Stimulated activated CD8-positive, alpha-beta memory T cell treated with anti-CD3 and anti-CD28 coated beads, Interleukin-4, amount 100 ng/mL, for 1 hour (primary cell): ENCODE data around the gene IL12B.
"Not testable (repeated sequence)": the region's sequence is repeated elsewhere in the genome, so short reads cannot be mapped to it uniquely, and the experiment has no call there.

Experiments
- DNase-seq, 2 donors: peaks; one replicate each; pipeline ENCODE4 v3.0.0-alpha.2; 2020; ENCODE audit warnings: low read depth in 2 of 2, low spot score in 1 of 2

IL12B gene

DNA sequence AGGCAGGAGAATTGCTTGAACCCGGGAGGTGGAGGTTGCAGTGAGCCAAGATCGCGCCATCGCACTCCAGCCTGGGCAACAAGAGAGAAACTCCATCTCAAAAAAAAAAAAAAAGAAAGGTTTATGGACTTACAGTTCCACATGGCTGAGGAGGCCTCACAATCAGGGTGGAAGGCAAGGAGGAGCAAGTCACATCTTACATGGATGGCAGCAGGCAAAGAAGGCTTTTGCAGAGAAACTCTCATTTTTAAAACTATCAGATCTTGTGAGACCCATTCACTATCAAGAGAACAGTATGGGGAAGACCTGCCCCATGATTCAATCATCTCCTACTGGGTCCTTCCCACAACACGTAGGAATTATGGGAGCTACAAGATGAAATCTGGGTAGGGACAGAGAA lies 33.0 kb downstream of the IL12B start:
- not testable (repeated sequence) for DNase-seq

DNA sequence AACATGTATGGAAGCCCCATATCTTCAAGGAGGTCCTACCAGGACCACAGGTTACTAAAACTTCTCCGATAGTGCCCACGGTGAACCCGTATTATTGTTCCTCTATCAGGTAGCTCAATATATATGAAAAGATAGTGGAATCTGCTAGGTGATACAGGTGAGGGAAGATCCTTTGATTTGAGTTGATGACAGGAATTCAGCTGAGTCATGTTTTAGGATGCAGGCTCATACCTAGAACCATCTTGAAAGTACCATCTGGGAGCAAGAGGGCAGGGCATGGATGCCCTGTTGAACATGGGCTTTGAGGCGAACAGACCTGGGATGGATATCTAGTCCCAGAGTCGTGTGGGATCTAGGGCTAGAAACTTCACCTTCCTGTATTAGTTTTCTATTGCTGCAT lies 35.4 kb downstream of the IL12B start:
- no peak for DNase-seq

DNA sequence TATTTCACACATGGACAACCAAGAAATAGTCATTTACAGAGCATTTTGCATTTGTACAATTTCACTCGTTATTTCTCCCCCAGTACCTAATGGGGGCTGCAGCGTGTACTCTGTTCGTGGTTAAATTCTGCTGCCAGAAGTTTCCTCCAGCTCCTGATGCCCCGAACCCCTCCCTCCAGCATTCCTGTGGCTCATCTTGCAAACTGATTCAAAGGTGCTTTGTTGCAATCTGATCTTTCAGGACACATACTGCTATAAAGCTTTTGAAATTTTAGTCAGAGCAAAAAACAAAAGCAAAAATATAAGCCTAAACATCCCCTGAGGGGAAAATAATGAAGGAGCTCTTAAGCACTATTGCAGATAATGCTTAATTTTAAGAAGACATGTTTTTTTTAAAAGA lies 39.5 kb downstream of the IL12B start:
- DNase-seq = no peak

DNA sequence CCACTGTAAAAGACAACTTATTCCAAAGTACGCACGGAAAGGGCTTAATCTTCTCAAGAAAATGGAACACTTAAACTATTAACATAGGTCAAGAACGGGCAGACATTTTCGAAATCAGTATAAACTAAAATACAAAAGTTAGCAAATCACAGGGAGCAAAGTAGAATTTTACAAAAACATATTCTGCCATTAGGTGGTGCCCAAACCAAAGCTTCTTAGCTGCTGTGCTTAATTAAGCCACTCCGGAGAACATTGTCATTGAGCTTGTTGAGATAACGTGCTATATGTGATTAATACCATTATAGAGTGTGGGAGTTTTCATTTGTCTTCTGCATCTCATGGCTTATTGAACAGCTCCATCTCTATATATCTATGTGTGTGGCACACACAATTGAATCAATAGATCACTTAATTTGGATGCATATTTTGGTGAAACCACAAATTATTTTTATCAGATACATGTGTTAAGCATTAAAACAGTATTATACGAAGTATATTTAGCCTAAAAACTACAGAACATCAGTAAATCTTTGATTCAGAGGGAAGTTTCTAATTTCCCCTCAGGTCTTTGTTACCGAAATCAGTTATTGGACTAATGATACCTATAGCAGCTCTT lies 43.8 kb downstream of the IL12B start:
- no peak for DNase-seq

DNA sequence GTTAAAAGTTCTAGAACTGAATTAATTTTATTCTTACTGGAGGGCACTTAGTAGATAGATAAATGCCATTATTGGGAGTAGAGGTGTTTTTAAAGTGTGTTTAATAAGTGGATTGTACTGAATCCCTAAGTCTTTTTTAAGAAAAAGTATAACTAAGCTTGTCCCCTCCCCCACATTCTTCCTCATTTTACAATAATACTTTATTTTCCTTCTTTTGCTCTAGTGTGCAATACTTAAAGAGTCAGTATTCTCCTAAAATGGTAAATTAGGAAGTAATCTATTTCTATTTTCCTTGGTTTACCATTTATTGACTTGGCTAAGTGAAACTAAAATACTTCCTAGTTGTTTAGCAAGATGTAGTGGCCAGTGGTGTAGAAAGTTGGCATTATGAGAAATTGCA lies 55.6 kb downstream of the IL12B start:
- DNase-seq = no peak

DNA sequence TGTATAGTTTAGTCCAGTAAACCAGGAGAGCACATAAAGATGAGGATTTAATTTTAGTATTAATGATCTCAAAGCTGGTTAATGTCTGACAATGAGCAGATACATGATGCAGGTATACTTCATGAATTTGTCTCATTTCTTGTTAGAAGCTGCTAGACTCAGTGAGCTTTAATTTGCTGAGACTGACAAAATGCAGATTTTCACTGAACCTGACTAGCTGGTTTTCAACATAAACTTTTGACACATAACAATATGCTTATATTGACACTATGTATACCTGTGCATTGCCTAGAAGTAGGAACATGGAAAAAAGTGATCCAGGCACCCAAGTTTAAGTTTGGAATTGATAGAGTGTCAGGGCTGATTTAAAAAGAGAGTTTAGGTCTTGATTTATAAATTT lies 56.4 kb downstream of the IL12B start:
- DNase-seq = no peak

DNA sequence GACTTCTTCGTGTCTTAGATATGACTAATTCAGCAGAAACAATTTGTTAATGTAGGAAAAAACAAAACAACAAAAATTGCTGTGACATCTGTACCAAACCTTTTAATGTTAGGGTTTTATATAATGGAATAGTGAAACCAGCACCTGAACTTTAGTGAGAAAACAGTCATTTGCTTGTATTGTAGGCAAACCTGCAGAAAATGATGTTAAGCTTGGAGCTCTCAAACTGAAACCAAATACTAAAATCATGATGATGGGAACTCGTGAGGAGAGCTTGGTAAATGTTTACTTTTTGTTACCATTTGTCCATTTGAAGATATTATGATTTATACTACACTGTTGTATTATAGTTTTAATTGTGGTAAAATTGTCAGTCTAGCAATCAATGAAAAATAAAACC lies 60.6 kb downstream of the IL12B start:
- DNase-seq = no peak

DNA sequence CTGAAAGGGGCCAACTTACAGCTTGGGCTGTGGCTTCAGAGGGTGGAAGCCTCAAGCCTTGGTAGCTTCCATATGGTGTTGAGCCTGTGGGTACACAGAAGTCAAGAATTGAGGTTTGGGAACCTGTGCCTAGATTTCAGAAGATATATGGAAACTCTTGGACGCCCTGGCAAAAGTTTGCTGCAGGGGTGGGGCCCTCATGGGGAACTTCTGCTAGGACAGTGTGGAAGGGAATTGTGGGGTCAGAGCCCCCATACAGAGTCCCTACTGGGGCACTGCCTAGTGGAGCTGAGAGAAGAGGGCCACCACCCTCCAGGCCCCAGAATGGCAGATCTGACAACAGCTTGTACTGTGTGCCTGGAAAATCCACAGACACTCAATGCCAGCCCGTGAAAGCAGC lies 63.5 kb downstream of the IL12B start:
- DNase-seq = not testable (repeated sequence)
